Stromal cell of bone marrow (primary cell): Measurements from ENCODE around the gene ZGLP1.
"Not testable (repeated sequence)": the region's sequence is repeated elsewhere in the genome, so short reads cannot be mapped to it uniquely, and the experiment has no call there.

Experiments used
- DNase-seq: peaks from one replicate; pipeline ENCODE4 v3.0.0-alpha.2; 2012; ENCODE audit warnings: low read depth

Gene ZGLP1

DNA sequence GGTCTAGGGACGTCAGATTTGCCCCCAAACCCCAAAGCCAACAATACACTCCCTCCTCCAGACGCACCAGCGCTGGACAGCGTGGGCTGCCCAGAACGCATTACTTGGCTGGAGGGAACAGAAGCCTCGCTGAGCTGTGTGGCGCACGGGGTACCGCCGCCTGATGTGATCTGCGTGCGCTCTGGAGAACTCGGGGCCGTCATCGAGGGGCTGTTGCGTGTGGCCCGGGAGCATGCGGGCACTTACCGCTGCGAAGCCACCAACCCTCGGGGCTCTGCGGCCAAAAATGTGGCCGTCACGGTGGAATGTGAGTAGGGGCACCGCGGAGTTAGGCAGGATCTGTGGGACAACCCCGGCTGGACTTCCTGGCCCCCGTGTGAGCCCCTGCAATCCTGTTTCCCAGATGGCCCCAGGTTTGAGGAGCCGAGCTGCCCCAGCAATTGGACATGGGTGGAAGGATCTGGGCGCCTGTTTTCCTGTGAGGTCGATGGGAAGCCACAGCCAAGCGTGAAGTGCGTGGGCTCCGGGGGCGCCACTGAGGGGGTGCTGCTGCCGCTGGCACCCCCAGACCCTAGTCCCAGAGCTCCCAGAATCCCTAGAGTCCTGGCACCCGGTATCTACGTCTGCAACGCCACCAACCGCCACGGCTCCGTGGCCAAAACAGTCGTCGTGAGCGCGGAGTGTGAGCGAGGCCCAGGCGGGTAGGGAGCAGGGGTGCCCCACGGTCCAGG is 15.8 kb downstream of the ZGLP1 start:
- DNase-seq: no peak

DNA sequence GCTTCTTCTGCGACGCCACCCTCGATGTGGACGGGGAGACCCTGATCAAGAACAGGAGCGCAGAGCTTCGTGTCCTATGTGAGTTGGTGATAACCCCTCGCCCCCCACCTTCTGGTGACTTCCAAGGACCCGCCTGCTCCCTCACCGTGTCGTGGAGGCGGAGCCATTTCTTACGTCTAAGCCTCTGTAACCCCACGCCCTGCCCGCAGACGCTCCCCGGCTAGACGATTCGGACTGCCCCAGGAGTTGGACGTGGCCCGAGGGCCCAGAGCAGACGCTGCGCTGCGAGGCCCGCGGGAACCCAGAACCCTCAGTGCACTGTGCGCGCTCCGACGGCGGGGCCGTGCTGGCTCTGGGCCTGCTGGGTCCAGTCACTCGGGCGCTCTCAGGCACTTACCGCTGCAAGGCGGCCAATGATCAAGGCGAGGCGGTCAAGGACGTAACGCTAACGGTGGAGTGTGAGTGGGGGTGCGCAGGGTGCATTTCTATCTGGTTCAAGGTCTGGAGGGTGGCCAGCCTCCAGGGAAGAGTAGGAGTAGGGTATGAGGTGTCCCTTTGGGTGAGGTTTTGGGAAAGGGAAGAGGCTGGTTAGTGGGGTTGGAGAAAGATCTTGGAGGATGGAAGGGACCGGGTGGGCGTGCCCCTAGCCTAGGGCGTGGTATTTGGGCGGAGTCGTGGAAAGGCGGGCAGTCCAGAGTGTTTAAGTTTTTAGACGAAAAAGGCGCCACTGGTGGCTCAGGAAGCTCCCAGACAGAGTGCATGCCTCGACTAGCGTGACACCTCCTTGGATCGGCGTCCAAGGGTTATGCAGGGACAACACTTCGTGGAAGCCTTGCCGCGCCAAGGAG is 16.6 kb downstream of the ZGLP1 start:
- DNase-seq: no peak

DNA sequence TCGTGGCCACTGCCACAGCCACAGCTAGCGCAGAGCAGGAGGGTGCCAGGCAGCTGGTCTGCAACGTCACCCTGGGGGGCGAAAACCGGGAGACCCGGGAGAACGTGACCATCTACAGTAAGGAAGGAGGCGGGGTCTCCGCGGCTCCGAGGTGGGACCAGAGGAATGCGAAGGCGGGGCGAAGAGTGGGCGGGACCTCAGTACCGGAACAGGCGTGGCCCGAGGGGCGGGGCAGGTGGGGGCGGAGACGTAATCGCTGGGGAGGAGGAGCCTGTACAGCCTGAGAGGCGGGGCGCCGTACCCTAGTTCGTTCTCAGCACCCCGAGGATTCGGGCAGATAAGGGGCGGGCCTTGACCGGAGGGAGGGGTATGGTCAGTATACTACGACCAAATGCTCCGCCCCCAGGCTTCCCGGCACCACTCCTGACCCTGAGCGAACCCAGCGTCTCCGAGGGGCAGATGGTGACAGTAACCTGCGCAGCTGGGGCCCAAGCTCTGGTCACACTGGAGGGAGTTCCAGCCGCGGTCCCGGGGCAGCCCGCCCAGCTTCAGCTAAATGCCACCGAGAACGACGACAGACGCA is 17.3 kb downstream of the ZGLP1 start:
- no peak for DNase-seq

DNA sequence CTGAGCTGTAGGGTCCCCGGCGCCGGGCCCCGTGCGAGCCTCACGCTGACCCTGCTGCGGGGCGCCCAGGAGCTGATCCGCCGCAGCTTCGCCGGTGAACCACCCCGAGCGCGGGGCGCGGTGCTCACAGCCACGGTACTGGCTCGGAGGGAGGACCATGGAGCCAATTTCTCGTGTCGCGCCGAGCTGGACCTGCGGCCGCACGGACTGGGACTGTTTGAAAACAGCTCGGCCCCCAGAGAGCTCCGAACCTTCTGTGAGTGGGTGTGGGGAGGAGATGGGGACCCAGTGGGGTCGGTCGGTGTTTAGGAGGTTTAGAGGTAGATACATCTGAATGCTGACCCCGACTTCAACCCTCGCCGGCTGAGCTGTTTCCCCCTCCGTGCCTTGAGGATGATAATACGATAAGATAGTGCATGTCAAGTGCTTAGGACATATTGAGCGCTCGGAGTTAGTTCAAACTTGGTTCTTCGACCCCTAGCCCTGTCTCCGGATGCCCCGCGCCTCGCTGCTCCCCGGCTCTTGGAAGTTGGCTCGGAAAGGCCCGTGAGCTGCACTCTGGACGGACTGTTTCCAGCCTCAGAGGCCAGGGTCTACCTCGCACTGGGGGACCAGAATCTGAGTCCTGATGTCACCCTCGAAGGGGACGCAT is 17.9 kb downstream of the ZGLP1 start:
- DNase-seq: no peak

DNA sequence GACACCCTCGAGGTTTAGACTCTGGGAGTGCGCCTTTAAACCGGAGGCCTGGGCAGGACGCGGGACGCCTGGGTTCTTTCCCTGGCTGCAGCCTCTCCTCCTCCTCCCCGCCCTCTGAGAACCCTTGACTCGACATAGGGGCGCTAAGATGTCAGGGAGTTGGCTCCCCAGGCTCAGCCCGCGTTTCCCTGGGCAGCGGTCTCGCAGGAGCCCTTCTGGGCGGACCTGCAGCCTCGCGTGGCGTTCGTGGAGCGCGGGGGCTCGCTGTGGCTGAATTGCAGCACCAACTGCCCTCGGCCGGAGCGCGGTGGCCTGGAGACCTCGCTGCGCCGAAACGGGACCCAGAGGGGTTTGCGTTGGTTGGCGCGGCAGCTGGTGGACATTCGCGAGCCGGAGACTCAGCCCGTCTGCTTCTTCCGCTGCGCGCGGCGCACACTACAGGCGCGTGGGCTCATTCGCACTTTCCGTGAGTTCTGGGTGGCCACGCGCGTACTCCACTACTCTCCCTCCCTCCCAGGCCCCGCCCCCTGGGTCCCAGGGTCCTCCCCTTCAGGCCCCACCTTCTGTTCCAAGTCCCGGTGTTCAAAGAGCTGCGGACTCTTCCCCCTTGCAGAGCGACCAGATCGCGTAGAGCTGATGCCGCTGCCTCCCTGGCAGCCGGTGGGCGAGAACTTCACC is 18.6 kb downstream of the ZGLP1 start:
- DNase-seq: no peak

DNA sequence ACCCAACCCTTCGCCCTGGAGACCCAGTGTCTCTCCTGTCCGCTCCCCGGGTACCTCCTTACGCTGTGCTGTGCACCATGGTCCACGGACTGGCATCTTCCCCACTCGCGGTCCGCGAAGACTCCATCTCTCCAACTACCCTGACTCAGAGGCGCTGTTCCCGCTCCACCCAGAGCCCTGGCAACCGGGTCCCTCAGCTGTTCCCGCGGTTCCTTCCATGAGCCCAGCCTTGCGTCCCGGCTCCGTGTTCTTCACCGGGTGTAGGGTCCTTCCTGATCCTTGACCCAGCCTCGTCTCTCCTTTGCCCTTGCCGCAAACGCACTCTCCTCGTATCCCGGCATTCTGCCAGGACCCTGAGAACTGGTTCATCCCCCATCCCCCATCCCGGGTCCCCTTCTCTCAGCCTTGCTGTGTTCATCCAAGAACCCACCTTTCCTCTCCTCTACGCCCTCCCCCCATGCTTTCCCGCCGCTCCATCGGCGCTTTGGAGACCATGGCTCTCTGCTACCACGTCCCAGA is 19.2 kb downstream of the ZGLP1 start:
- DNase-seq: no peak

DNA sequence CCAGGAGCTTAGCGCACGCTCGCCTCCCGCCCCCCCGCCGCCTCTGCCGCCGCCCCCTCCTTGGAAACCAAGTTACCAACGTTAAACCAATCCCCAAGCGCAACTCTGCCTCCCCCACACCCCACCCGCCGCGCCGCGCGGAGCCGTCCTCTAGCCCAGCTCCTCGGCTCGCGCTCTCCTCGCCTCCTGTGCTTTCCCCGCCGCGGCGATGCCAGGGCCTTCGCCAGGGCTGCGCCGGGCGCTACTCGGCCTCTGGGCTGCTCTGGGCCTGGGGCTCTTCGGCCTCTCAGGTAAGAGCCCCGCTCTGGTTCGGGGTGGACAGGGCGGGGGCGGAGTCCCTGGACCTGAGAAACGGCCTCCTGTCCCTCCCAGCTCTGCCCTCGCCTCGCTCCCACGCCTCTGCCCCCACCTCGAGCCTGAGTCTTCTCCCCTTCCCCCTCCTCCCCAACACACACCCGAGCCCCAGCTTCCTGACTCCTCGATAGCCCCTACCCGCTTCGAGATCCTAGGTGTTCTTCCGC is 19.7 kb downstream of the ZGLP1 start, which contains the start of gene ICAM5:
Gene ICAM5, plus strand, starts transcription at position 117 of the 521 bp plus-strand sequence. Its CDS starts 92 bp downstream, at position 209.
- DNase-seq: no peak

DNA sequence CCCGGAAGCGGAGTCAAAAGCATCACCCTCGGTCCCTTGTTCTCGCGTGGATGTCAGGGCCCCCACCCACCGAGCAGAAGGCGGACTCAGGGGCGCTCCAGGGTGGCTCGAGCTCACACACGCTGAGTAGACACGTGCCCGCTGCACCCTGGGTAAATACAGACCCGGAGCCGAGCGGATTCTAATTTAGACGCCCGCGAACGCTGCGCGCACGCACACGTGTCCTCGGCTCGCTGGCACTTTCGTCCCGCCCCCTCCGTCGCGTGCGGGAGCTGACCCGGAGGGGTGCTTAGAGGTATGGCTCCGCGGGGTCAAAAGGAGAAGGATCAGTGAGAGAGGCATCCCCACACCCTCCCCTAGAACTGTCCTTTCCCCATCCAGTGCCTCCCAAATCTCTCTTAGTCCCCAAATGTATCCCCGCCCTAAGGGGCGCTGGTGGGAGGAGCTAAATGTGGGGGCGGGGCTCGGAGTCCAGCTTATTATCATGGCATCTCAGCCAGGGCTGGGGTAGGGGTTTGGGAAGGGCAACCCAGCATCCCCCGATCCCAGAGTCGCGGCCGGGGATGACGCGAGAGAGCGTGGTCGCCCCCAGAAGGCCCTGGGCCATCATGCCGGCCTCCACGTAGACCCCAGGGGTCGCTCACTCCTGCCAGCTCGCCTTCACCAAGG is 20.3 kb downstream of the ZGLP1 start:
- DNase-seq: no peak

DNA sequence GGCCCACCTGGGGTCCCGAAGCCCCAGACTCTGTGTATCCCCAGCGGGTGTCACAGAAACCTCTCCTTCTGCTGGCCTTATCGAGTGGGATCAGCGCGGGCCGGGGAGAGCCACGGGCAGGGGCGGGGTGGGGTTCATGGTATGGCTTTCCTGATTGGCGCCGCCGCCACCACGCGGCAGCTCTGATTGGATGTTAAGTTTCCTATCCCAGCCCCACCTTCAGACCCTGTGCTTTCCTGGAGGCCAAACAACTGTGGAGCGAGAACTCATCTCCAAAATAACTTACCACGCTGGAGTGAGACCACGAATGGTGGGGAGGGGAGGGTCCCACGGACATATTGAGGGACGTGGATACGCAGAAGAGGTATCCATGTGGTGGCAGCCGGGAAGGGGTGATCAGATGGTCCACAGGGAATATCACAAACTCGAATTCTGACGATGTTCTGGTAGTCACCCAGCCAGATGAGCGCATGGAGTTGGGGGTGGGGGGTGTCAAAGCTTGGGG is 20.9 kb downstream of the ZGLP1 start:
- no peak for DNase-seq

DNA sequence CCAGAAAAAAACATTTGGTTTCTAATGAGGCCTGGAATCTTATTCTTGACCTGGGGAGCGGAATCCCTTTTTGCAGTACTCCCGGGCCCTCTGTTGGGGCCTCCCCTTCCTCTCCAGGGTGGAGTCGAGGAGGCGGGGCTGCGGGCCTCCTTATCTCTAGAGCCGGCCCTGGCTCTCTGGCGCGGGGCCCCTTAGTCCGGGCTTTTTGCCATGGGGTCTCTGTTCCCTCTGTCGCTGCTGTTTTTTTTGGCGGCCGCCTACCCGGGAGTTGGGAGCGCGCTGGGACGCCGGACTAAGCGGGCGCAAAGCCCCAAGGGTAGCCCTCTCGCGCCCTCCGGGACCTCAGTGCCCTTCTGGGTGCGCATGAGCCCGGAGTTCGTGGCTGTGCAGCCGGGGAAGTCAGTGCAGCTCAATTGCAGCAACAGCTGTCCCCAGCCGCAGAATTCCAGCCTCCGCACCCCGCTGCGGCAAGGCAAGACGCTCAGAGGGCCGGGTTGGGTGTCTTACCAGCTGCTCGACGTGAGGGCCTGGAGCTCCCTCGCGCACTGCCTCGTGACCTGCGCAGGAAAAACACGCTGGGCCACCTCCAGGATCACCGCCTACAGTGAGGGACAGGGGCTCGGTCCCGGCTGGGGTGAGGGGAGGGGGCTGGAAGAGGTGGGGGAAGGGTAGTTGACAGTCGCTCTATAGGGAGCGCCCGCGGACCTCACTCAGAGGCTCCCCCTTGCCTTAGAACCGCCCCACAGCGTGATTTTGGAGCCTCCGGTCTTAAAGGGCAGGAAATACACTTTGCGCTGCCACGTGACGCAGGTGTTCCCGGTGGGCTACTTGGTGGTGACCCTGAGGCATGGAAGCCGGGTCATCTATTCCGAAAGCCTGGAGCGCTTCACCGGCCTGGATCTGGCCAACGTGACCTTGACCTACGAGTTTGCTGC is 22.5 kb downstream of the ZGLP1 start, which contains the start of gene ICAM4:
Gene ICAM4, plus strand, starts transcription at position 153 of the 935 bp plus-strand sequence. Its CDS starts 58 bp downstream, at position 211.
- no peak for DNase-seq

DNA sequence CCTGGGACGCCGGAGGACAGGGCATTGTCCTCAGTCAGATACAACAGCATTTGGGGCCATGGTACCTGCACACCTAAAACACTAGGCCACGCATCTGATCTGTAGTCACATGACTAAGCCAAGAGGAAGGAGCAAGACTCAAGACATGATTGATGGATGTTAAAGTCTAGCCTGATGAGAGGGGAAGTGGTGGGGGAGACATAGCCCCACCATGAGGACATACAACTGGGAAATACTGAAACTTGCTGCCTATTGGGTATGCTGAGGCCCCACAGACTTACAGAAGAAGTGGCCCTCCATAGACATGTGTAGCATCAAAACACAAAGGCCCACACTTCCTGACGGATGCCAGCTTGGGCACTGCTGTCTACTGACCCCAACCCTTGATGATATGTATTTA is 24.2 kb downstream of the ZGLP1 start:
- DNase-seq: no peak

DNA sequence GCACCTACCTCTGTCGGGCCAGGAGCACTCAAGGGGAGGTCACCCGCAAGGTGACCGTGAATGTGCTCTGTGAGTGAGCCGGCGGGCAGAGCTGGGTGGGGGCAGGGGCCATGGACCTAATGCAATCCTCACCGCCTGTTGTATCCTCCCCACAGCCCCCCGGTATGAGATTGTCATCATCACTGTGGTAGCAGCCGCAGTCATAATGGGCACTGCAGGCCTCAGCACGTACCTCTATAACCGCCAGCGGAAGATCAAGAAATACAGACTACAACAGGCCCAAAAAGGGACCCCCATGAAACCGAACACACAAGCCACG is 24.7 kb downstream of the ZGLP1 start:
- DNase-seq: no peak

DNA sequence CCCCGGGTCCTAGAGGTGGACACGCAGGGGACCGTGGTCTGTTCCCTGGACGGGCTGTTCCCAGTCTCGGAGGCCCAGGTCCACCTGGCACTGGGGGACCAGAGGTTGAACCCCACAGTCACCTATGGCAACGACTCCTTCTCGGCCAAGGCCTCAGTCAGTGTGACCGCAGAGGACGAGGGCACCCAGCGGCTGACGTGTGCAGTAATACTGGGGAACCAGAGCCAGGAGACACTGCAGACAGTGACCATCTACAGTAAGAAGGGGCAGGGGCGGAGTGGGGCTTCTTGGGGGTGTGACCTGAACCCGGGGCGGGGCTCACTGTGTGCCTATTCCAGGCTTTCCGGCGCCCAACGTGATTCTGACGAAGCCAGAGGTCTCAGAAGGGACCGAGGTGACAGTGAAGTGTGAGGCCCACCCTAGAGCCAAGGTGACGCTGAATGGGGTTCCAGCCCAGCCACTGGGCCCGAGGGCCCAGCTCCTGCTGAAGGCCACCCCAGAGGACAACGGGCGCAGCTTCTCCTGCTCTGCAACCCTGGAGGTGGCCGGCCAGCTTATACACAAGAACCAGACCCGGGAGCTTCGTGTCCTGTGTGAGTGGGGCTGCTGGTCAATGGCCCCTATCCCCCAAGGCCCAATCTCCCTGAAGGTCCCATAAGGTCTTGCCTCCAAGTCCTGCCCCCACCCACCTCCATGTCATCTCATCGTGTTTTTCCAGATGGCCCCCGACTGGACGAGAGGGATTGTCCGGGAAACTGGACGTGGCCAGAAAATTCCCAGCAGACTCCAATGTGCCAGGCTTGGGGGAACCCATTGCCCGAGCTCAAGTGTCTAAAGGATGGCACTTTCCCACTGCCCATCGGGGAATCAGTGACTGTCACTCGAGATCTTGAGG is 25.3 kb downstream of the ZGLP1 start:
- DNase-seq: no peak

DNA sequence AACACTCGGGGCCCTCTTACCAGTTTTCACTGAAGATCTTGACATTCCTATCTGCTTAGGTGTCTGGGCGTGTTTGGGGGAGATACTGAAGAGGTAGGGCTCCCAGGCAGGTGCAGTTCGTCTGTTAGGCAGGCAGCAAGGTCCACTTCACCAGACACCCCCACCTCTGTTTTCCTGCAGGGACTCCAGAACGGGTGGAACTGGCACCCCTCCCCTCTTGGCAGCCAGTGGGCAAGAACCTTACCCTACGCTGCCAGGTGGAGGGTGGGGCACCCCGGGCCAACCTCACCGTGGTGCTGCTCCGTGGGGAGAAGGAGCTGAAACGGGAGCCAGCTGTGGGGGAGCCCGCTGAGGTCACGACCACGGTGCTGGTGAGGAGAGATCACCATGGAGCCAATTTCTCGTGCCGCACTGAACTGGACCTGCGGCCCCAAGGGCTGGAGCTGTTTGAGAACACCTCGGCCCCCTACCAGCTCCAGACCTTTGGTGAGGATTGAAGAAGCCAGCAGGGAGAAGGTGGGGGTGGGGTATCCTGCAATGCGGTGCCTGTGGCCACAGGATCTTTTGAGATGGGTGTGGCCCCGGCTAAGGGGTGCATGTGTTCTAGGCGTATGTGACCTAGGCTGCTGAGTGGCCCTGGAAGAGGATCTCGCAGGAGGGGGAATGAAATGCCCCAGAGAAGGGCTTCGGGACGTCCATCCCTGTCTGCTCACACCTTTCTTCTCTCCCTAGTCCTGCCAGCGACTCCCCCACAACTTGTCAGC is 26.1 kb downstream of the ZGLP1 start:
- DNase-seq: no peak

DNA sequence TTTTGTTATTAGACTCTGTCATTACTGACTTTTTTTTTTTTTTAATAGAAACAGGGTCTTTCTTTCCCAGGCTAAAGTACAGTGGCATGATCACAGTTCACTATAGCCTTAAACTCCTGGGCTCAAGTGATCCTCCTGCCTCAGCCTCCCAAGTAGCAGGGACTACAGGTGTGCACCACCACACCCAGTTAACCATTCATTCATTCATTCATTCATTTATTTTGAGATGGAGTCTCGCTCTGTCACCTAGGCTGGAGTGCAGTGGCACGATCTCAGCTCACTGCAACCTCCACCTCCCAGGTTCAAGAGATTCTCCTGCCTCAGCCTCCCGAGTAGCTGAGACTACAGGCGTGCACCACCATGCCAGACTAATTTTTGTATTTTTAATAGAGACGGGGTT is 27.6 kb downstream of the ZGLP1 start:
- DNase-seq: not testable (repeated sequence)

DNA sequence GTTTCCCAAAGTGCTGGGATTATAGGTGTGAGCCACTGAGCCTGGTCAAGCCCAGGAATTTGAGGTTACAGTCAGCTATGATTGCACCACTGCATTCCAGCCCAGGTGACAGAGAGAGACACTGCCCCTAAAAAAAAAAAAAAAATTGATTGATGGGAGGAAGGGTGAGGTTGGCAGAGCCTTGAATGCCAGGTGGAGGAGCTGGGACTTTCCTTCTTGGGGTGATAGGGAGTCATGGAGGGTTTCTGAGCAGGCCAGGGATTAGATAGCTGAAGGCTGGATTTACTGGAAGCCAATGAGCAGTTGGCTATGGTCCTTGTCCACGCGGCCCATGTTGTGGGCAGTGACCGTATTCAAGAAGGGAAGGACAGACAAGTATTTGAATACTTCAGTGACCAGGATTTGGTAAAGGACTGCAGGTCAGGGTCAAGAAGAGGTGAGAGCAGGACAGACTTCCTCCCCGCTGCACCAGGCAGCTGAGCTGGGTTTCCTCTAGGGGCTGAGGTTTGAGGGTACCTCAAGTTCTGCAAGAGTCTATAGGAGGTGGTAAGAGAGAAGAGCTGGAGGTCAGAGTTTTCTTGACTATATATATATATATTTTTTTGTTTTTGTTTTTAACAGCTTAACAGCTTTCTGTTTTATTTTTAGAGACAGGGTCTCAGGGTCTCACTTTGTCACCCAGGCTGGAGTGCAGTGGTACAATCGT is 29.7 kb downstream of the ZGLP1 start:
- DNase-seq: no peak

DNA sequence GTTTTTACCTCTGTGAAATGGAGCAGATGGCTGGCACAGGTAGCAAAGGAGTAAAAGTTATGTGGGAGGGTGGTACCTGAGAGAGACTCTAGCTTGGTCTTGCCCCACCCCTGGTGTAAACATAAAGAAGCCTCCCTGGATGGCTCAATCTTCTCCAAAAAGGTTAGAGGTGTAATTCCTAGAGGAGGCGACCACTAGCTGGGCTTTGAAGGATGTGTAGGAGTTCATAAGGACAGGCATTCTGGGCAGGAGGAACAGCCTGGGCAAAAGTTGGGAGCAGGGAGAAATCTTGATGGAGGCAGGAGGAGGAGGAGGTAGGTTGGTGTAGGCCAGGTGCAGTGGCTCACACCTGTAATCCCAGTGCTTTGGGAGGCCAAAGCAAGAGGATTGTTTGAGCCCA is 30.7 kb downstream of the ZGLP1 start:
- no peak for DNase-seq
